ENCODE data around the gene ALG14.

The ALG14 gene

DNA sequence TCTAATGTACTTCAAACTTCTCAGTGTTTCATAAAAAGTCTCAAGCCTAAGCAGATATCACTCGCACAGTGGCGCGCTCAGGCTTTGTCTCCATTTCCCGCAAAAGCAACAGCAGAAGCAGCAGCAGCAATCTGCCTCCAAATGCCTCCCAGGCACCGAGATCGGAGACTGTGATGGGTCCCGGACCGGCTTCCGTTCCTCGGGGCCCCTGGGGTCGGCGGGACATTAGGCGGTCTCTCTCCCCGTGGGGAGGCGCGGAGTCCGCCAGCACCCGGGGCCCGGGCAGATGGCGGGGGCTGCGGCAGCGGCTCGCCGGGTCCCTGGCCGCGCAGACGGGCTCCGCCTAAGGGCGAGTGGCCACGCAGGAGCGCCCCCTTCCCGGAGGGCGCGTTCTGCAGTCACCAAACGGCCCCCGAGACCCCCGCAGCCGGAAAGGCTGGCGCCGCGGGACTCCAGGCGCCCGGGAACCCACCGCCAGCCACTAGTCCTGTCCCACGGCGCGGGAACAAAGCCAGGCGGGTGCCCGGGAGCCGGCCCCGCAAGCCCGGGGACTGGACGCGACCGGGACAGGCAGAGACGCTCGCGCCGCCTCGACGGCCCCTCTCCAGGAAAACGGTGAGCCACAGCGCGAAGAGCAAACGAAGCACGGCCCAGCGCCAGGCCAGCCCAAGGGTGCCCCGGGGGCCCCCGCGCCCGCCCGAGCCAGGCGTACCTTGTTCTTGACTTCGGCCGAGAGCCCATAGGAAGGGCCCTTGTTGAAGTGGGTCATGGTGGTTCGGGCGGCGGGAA lies 146.4 kb downstream of the ALG14 start:
- no peak for DNase-seq

DNA sequence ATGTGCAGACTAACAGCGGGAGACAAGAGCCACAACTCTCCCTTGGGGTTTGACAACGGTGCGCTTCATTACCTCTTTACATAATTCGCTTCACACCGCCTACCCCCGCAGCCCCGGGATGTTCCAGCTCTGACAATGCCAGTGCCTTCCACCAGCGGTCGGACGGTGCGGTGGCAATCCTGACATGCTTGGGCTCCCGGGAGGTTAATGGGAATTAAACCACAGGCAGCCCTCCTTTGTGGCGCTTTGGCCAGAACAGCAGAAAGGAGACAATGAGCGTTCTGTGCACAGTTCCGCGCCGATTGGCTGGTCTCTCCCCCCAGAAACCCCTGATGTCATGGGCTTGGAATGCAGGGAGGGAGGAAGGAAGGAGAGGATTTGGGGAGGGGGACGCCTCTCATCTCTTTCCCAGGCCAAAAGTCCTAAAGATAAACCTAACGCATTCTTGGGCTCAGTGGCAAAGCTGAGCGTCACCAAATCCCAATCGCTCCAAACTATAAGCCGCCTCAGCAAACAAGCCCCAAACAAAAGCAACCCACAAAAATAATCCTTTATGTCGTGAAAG lies 147.1 kb downstream of the ALG14 start:
- no peak for DNase-seq

DNA sequence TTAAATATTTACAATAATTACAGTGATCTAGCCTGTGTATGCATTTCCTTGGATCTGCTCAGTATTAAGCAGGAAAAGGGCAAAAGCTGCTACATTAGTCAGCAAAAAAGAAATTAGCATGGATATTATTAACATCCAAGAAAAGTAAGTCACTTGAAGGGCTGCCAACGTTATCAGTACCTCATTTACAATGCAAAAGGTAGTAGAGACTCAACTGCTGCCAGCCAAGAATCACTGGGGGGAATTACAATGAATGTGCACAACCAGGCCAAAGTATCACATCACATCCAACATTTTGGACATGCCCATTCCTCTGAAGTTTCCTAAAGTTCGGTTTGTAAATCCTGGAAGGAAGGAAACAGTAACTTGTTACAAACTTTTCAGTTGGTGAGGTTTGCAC lies 147.7 kb downstream of the ALG14 start:
- no peak for DNase-seq

Data from NCI-H2081 treated with DMSO at 0.1 percent for 48 hours (cell line).